ENCODE data around the gene AP3S1.
A peak's percentile ranks its signal among the peaks of the same experiment; 100 is the strongest.
"Not testable (repeated sequence)": the region's sequence is repeated elsewhere in the genome, so short reads cannot be mapped to it uniquely, and the experiment has no call there.

The AP3S1 gene

GRCh38 chr5:115841382-115842088 is at the start of gene AP3S1, which contains the start of gene ATG12:
TSS of gene AP3S1 (plus strand) at chr5:115841935. CDS start at chr5:115842038, 103 bp downstream.
TSS of gene ATG12 (minus strand) at chr5:115841565. CDS start at chr5:115841552, 13 bp downstream.
- DNase-seq, result peak; percentile 84 to 89

GRCh38 chr5:115795700-115796099 is 46.0 kb upstream of the AP3S1 start:
- DNase-seq, result no peak

- no peak for DNase-seq
These were observed 45.1 kb upstream of the AP3S1 start for GRCh38 chr5:115796656-115797055.

- DNase-seq, result no peak
These were observed 43.5 kb upstream of the AP3S1 start for GRCh38 chr5:115798252-115798651.

- no peak for DNase-seq
These were observed 41.6 kb upstream of the AP3S1 start for GRCh38 chr5:115800108-115800507.

- DNase-seq, result no peak
These were observed 40.6 kb upstream of the AP3S1 start for GRCh38 chr5:115801152-115801551.

GRCh38 chr5:115801984-115802383 is 39.8 kb upstream of the AP3S1 start:
- DNase-seq, result no peak

GRCh38 chr5:115806986-115807653 is 34.6 kb upstream of the AP3S1 start:
- no peak for DNase-seq

- no peak for DNase-seq
These were observed 34.1 kb upstream of the AP3S1 start for GRCh38 chr5:115807654-115808052.

- DNase-seq, result not testable (repeated sequence)
These were observed 33.7 kb upstream of the AP3S1 start for GRCh38 chr5:115808066-115808465.

- no peak for DNase-seq
These were observed 31.8 kb upstream of the AP3S1 start for GRCh38 chr5:115809946-115810345.

- no peak for DNase-seq
These were observed 31.0 kb upstream of the AP3S1 start for GRCh38 chr5:115810761-115811160.

GRCh38 chr5:115811406-115811805 is 30.3 kb upstream of the AP3S1 start:
- no peak for DNase-seq

GRCh38 chr5:115812372-115812771 is 29.4 kb upstream of the AP3S1 start:
- DNase-seq, result no peak

GRCh38 chr5:115813719-115814118 is 28.0 kb upstream of the AP3S1 start:
- DNase-seq, result no peak

- DNase-seq, result no peak
These were observed 26.6 kb upstream of the AP3S1 start for GRCh38 chr5:115815006-115815692.

- DNase-seq, result no peak
These were observed 26.0 kb upstream of the AP3S1 start for GRCh38 chr5:115815693-115816225.

- no peak for DNase-seq
These were observed 25.3 kb upstream of the AP3S1 start, which contains the start of gene CDO1 for GRCh38 chr5:115816226-115817081. TSS of gene CDO1 (minus strand) at chr5:115816659. CDS start at chr5:115816397, 262 bp downstream.

GRCh38 chr5:115817386-115817785 is 24.3 kb upstream of the AP3S1 start:
- DNase-seq, result no peak

GRCh38 chr5:115818821-115819220 is 22.9 kb upstream of the AP3S1 start:
- no peak for DNase-seq

GRCh38 chr5:115820846-115821245 is 20.9 kb upstream of the AP3S1 start:
- no peak for DNase-seq

- not testable (repeated sequence) for DNase-seq
These were observed 16.8 kb upstream of the AP3S1 start for GRCh38 chr5:115824983-115825382.

All from AML-193 (cell line).